GM23338 (cell line): ENCODE measurements around the gene SBF2. TPM values are rescaled to one million over a fixed set of nuclear protein-coding genes. Genes with fewer than 3 reads are reported as not detected.
A peak's percentile ranks its signal among the peaks of the same experiment; 100 is the strongest.

Experiments used
- ATAC-seq: fragments of 200-7000 bp; cut with Tn5 transposase; 3 replicates; pipeline ENCODE4 v1.9.1; 2020
- DNase-seq: peaks from one replicate; pipeline ENCODE4 v3.0.0-alpha.2; 2015; ENCODE audit warnings: low spot score
- H2AFZ ChIP-seq: fragments of 200-600 bp; sonication (generic); 2 replicates; pipeline ENCODE4 v1.8.0; 2016; ENCODE audit warnings: antibody characterized with exemption, mild to moderate bottlenecking, moderate library complexity
- H3F3A ChIP-seq: fragments of 200-600 bp; sonication (generic); replicated peaks from 2 replicates; pipeline ENCODE4 v1.8.0; 2017; ENCODE audit warnings: antibody characterized with exemption, mixed run types, low read depth
- H3K27ac ChIP-seq: fragments of 200-600 bp; sonication (generic); 2 replicates; pipeline ENCODE4 v1.6.1; 2016; ENCODE audit warnings: low read depth
- H3K27me3 ChIP-seq: fragments of 200-600 bp; sonication (generic); 2 replicates; pipeline ENCODE4 v1.8.0; 2016; ENCODE audit warnings: mild to moderate bottlenecking, mixed run types, moderate library complexity; ENCODE audit not compliant: insufficient read depth
- H3K36me3 ChIP-seq: fragments of 200-600 bp; sonication (generic); 2 replicates; pipeline ENCODE4 v1.8.0; 2016; ENCODE audit warnings: mild to moderate bottlenecking; ENCODE audit not compliant: insufficient read depth
- H3K4me1 ChIP-seq: fragments of 200-600 bp; sonication (generic); 2 replicates; pipeline ENCODE4 v1.8.0; 2016; ENCODE audit warnings: mild to moderate bottlenecking, moderate library complexity; ENCODE audit not compliant: insufficient read depth
- H3K4me2 ChIP-seq: fragments of 200-600 bp; sonication (generic); 2 replicates; pipeline ENCODE4 v1.7.1; 2017; ENCODE audit warnings: mixed run types
- H3K4me3 ChIP-seq: fragments of 200-600 bp; sonication (generic); 2 replicates; pipeline ENCODE4 v1.6.1; 2016; ENCODE audit warnings: mixed run types
- H3K79me2 ChIP-seq: fragments of 200-600 bp; sonication (generic); replicated peaks from 2 replicates; pipeline ENCODE4 v1.8.0; 2017; ENCODE audit warnings: mild to moderate bottlenecking; ENCODE audit not compliant: insufficient read depth
- H3K9me2 ChIP-seq: fragments of 200-600 bp; sonication (generic); 2 replicates; pipeline ENCODE4 v1.8.0; 2017; ENCODE audit not compliant: insufficient read depth
- H4K20me1 ChIP-seq: fragments of 200-600 bp; sonication (generic); replicated peaks from 2 replicates; pipeline ENCODE4 v1.8.0; 2017; ENCODE audit warnings: mild to moderate bottlenecking; ENCODE audit not compliant: insufficient read depth
- H3K27ac Mint-ChIP-seq: 2 replicates; pipeline ENCODE4 v1.8.0; 2020; ENCODE audit warnings: inconsistent platforms, mild to moderate bottlenecking, moderate library complexity, mixed read lengths
- H3K27me3 Mint-ChIP-seq: 3 replicates; pipeline ENCODE4 v1.8.0; 2022; ENCODE audit warnings: low read depth, mild to moderate bottlenecking, moderate library complexity, mixed read lengths, inconsistent platforms; ENCODE audit not compliant: insufficient read depth, poor library complexity
- H3K36me3 Mint-ChIP-seq: 3 replicates; pipeline ENCODE4 v1.8.0; 2021; ENCODE audit warnings: low read depth, mild to moderate bottlenecking, inconsistent platforms, moderate library complexity, mixed read lengths
- H3K4me1 Mint-ChIP-seq: 3 replicates; pipeline ENCODE4 v1.8.0; 2020; ENCODE audit warnings: mild to moderate bottlenecking, inconsistent platforms, mixed read lengths
- H3K4me3 Mint-ChIP-seq: 3 replicates; pipeline ENCODE4 v1.8.0; 2021; ENCODE audit warnings: moderate library complexity, mild to moderate bottlenecking, inconsistent platforms, mixed read lengths
- H3K9me3 Mint-ChIP-seq: 3 replicates; pipeline ENCODE4 v1.8.0; 2020; ENCODE audit warnings: moderate library complexity, mild to moderate bottlenecking, inconsistent platforms, mixed read lengths
- CREB1 ChIP-seq: fragments of 250-450 bp; sonication (Bioruptor Pico); IDR thresholded peaks from 2 replicates; pipeline ENCODE4 v1.5.0; 2020; ENCODE audit warnings: low read depth, mild to moderate bottlenecking, moderate library complexity
- EZH2 ChIP-seq: fragments of 200-600 bp; sonication (generic); IDR thresholded peaks from one replicate; pipeline ENCODE4 v1.8.0; 2017; ENCODE audit warnings: antibody characterized with exemption, mild to moderate bottlenecking, low read depth; ENCODE audit not compliant: unreplicated experiment
- EZH2phosphoT487 ChIP-seq: fragments of 200-600 bp; sonication (generic); IDR thresholded peaks from one replicate; pipeline ENCODE4 v1.8.1; 2018; ENCODE audit warnings: antibody characterized with exemption; ENCODE audit not compliant: unreplicated experiment
- NANOG ChIP-seq: IDR thresholded peaks from 2 replicates; pipeline ENCODE4 v1.6.1; 2016; ENCODE audit warnings: antibody characterized with exemption, borderline replicate concordance
- POLR2AphosphoS5 ChIP-seq: IDR thresholded peaks from 2 replicates; pipeline ENCODE4 v1.6.1; 2016; ENCODE audit warnings: antibody characterized with exemption, low read depth
- ZNF114 ChIP-seq: fragments of 250-450 bp; sonication (Bioruptor Pico); IDR thresholded peaks from 2 replicates; pipeline ENCODE4 v1.5.0; 2020; ENCODE audit warnings: mild to moderate bottlenecking, moderate library complexity
- ZNF331 ChIP-seq: fragments of 250-450 bp; sonication (Bioruptor Pico); IDR thresholded peaks from 2 replicates; pipeline ENCODE4 v1.5.0; 2020; ENCODE audit warnings: low read depth, mild to moderate bottlenecking, moderate library complexity
- polyA plus RNA-seq: library from polyadenylated mRNA; unstranded; fragments of >200 nt; fragmentation: Nextera tagmentation; extraction: Ambion mirVana; gene quantifications from 2 replicates; pipeline ENCODE4 v1.2.1, GENCODE V29; 2016
- total RNA-seq: library from RNA; depleted of rRNA; stranded (reverse); fragments of >200 nt; shearing (Covaris generic); gene quantifications from 2 replicates; pipeline ENCODE4 v1.2.3, GENCODE V29; 2014
- TF ChIP-seq, protein P1 (sequence below): IDR thresholded peaks from one replicate; pipeline ENCODE4 v1.6.1; 2018; ENCODE audit warnings: antibody characterized with exemption; ENCODE audit not compliant: unreplicated experiment
- TF ChIP-seq, protein P2 (sequence below): IDR thresholded peaks from 2 replicates; pipeline ENCODE4 v1.6.1; 2016; ENCODE audit warnings: antibody characterized with exemption
- TF ChIP-seq, protein P3 (sequence below), 2 experiments: fragments of 200-600 bp in 1 of 2; sonication (generic) in 1 of 2; conservative IDR thresholded peaks; 2 replicates each; pipeline versions ENCODE4 v1.5.1 to v1.6.1; 2016 to 2017; ENCODE audit warnings: antibody characterized with exemption in 2 of 2, low read depth in 2 of 2, mild to moderate bottlenecking in 2 of 2, moderate library complexity in 1 of 2
- TF ChIP-seq, protein P4 (sequence below): fragments of 250-450 bp; sonication (Bioruptor Pico); IDR thresholded peaks from 2 replicates; pipeline ENCODE4 v1.5.0; 2020; ENCODE audit warnings: mild to moderate bottlenecking, moderate library complexity

The SBF2 gene
- total and polyA plus RNA-seq, 2 experiments from 2014 or later: 25.6 to 53.5 TPM

DNA sequence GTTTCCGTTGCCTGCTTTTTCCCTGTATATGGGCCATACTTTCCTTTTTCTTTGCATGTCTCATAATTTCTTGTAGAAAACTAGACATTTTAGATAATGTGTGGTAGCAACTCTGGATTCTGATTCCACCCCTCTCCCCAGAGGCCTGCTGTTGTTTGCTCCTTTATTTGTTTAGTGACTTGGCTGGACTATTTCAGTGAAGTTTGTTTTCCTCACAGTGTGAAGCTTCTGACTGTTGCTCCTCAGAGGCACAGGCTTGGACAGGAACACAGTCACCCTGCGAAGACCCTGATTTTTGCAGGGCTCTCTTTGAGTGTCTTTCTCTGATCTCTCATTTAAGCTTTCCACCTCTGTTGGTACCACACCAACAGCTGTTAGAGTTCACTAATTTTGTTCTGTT is 557.7 kb downstream of the SBF2 start:
- no peaks in the 10 kb centered on the region for H4K20me1 ChIP-seq
- H3K27me3 ChIP-seq: no peaks in the 10 kb centered on the region
- Mint-ChIP-seq H3K4me1 (peaks cover 11% of the 10 kb centered on the region; the same call in 2 of the 3 replicates), H3K36me3 (peaks cover 56% of the 10 kb centered on the region), H3K27ac (0 out of 2 replicates have a peak overlapping the region, but pooled peaks have one; percentile 1), H3K9me3 (peaks cover 1% of the 10 kb centered on the region; the same call in 1 of the 3 replicates), H3K4me3 (no peak overlapping the region), H3K27me3 (no peaks in the 10 kb centered on the region)
- no peak overlapping the region for H3K4me3 ChIP-seq
- H3K9me2 ChIP-seq: no peaks in the 10 kb centered on the region
- ATAC-seq (no peak), DNase-seq (no peak)
- H3K79me2 ChIP-seq: no peaks in the 10 kb centered on the region
- H3K36me3 ChIP-seq: peaks cover 16% of the 10 kb centered on the region
- H3K4me1 ChIP-seq: no peaks in the 10 kb centered on the region; the same call in 1 of the 2 replicates
- TF ChIP-seq, protein P1, sequence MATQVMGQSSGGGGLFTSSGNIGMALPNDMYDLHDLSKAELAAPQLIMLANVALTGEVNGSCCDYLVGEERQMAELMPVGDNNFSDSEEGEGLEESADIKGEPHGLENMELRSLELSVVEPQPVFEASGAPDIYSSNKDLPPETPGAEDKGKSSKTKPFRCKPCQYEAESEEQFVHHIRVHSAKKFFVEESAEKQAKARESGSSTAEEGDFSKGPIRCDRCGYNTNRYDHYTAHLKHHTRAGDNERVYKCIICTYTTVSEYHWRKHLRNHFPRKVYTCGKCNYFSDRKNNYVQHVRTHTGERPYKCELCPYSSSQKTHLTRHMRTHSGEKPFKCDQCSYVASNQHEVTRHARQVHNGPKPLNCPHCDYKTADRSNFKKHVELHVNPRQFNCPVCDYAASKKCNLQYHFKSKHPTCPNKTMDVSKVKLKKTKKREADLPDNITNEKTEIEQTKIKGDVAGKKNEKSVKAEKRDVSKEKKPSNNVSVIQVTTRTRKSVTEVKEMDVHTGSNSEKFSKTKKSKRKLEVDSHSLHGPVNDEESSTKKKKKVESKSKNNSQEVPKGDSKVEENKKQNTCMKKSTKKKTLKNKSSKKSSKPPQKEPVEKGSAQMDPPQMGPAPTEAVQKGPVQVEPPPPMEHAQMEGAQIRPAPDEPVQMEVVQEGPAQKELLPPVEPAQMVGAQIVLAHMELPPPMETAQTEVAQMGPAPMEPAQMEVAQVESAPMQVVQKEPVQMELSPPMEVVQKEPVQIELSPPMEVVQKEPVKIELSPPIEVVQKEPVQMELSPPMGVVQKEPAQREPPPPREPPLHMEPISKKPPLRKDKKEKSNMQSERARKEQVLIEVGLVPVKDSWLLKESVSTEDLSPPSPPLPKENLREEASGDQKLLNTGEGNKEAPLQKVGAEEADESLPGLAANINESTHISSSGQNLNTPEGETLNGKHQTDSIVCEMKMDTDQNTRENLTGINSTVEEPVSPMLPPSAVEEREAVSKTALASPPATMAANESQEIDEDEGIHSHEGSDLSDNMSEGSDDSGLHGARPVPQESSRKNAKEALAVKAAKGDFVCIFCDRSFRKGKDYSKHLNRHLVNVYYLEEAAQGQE: no peak
- TF ChIP-seq, protein P2, sequence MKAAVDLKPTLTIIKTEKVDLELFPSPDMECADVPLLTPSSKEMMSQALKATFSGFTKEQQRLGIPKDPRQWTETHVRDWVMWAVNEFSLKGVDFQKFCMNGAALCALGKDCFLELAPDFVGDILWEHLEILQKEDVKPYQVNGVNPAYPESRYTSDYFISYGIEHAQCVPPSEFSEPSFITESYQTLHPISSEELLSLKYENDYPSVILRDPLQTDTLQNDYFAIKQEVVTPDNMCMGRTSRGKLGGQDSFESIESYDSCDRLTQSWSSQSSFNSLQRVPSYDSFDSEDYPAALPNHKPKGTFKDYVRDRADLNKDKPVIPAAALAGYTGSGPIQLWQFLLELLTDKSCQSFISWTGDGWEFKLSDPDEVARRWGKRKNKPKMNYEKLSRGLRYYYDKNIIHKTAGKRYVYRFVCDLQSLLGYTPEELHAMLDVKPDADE: no peak
- no peak for TF ChIP-seq POLR2AphosphoS5
- TF ChIP-seq EZH2phosphoT487: no peak
- TF ChIP-seq CREB1 (CRISPR knock-in tag): no peak
- TF ChIP-seq ZNF114 (CRISPR knock-in tag): no peak
- TF ChIP-seq, protein P3, sequence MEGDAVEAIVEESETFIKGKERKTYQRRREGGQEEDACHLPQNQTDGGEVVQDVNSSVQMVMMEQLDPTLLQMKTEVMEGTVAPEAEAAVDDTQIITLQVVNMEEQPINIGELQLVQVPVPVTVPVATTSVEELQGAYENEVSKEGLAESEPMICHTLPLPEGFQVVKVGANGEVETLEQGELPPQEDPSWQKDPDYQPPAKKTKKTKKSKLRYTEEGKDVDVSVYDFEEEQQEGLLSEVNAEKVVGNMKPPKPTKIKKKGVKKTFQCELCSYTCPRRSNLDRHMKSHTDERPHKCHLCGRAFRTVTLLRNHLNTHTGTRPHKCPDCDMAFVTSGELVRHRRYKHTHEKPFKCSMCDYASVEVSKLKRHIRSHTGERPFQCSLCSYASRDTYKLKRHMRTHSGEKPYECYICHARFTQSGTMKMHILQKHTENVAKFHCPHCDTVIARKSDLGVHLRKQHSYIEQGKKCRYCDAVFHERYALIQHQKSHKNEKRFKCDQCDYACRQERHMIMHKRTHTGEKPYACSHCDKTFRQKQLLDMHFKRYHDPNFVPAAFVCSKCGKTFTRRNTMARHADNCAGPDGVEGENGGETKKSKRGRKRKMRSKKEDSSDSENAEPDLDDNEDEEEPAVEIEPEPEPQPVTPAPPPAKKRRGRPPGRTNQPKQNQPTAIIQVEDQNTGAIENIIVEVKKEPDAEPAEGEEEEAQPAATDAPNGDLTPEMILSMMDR (conservative IDR thresholded peaks at IDR 0.05; ENCODE audit: low read depth in 2 of 2): no peak
- TF ChIP-seq ZNF331: no peak
- no peak for TF ChIP-seq EZH2
- no peak for TF ChIP-seq NANOG
- TF ChIP-seq, protein P4, sequence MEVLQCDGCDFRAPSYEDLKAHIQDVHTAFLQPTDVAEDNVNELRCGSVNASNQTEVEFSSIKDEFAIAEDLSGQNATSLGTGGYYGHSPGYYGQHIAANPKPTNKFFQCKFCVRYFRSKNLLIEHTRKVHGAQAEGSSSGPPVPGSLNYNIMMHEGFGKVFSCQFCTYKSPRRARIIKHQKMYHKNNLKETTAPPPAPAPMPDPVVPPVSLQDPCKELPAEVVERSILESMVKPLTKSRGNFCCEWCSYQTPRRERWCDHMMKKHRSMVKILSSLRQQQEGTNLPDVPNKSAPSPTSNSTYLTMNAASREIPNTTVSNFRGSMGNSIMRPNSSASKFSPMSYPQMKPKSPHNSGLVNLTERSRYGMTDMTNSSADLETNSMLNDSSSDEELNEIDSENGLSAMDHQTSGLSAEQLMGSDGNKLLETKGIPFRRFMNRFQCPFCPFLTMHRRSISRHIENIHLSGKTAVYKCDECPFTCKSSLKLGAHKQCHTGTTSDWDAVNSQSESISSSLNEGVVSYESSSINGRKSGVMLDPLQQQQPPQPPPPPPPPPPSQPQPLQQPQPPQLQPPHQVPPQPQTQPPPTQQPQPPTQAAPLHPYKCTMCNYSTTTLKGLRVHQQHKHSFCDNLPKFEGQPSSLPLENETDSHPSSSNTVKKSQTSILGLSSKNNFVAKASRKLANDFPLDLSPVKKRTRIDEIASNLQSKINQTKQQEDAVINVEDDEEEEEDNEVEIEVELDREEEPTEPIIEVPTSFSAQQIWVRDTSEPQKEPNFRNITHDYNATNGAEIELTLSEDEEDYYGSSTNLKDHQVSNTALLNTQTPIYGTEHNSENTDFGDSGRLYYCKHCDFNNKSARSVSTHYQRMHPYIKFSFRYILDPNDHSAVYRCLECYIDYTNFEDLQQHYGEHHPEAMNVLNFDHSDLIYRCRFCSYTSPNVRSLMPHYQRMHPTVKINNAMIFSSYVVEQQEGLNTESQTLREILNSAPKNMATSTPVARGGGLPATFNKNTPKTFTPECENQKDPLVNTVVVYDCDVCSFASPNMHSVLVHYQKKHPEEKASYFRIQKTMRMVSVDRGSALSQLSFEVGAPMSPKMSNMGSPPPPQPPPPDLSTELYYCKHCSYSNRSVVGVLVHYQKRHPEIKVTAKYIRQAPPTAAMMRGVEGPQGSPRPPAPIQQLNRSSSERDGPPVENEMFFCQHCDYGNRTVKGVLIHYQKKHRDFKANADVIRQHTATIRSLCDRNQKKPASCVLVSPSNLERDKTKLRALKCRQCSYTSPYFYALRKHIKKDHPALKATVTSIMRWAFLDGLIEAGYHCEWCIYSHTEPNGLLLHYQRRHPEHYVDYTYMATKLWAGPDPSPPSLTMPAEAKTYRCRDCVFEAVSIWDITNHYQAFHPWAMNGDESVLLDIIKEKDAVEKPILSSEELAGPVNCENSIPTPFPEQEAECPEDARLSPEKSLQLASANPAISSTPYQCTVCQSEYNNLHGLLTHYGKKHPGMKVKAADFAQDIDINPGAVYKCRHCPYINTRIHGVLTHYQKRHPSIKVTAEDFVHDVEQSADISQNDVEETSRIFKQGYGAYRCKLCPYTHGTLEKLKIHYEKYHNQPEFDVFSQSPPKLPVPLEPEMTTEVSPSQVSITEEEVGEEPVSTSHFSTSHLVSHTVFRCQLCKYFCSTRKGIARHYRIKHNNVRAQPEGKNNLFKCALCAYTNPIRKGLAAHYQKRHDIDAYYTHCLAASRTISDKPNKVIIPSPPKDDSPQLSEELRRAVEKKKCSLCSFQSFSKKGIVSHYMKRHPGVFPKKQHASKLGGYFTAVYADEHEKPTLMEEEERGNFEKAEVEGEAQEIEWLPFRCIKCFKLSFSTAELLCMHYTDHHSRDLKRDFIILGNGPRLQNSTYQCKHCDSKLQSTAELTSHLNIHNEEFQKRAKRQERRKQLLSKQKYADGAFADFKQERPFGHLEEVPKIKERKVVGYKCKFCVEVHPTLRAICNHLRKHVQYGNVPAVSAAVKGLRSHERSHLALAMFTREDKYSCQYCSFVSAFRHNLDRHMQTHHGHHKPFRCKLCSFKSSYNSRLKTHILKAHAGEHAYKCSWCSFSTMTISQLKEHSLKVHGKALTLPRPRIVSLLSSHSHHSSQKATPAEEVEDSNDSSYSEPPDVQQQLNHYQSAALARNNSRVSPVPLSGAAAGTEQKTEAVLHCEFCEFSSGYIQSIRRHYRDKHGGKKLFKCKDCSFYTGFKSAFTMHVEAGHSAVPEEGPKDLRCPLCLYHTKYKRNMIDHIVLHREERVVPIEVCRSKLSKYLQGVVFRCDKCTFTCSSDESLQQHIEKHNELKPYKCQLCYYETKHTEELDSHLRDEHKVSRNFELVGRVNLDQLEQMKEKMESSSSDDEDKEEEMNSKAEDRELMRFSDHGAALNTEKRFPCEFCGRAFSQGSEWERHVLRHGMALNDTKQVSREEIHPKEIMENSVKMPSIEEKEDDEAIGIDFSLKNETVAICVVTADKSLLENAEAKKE: no peak
- H2AFZ ChIP-seq: no peak overlapping the region
- H3K27ac ChIP-seq: no peak overlapping the region
- no peak overlapping the region for H3K4me2 ChIP-seq
- 0 out of 2 replicates have a peak, but pooled peaks cover 4% of the 10 kb centered on the region for H3F3A ChIP-seq
